NCI-H2081 (cell line): ENCODE results near the gene ANKMY1.

ENCODE experiments used
- DNase-seq, 2 experiments: peaks; one replicate each; lab custom pipeline; 2025; lab: John Stamatoyannopoulos, UW

The ANKMY1 gene

DNA sequence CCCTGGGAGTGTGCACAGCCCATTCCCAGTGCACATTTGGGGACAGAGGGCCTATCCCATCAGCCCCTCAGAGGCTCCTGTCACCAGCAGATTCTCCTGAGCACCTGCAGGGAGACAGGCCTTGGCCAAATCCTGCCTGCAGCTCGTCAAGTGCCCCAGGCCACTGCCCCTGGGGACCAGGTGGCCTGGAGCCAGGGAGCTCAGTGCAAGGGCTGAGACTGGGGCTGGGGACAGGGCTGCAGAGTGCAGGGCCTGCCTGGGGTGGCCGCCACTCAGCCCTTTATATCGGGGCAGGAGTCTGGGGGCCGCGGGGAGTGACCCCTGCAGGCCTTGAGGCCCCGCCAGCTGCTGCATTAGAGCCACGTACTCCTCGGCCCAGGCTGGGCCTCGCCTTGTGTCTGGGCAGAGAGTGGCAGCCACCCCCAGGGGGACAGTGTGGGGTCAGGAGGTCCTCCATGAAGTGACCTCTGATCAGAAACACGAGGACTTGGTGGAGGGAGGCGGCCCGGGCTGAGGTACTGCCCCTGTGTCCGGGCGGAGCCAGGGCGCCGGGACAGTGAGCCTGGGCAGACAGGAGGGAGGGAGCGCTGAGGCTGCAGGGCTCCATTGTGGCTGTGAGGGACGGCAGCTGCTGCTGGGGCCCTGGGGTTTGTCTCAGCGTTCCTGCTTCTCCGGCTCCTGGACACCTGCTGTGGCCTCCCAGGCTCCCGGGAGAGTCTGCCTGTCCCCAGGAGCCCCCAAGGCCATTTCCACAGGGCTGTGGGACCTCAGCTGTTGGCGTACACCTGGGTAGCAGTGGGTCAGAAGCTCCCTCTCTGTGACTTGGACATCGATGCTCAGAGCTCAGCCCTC, 98.2 kb downstream of the ANKMY1 start:
- DNase-seq = no peak

- DNase-seq = no peak
Measured at GRCh38 chr2:240458900-240459391, 98.8 kb downstream of the ANKMY1 start.

DNA sequence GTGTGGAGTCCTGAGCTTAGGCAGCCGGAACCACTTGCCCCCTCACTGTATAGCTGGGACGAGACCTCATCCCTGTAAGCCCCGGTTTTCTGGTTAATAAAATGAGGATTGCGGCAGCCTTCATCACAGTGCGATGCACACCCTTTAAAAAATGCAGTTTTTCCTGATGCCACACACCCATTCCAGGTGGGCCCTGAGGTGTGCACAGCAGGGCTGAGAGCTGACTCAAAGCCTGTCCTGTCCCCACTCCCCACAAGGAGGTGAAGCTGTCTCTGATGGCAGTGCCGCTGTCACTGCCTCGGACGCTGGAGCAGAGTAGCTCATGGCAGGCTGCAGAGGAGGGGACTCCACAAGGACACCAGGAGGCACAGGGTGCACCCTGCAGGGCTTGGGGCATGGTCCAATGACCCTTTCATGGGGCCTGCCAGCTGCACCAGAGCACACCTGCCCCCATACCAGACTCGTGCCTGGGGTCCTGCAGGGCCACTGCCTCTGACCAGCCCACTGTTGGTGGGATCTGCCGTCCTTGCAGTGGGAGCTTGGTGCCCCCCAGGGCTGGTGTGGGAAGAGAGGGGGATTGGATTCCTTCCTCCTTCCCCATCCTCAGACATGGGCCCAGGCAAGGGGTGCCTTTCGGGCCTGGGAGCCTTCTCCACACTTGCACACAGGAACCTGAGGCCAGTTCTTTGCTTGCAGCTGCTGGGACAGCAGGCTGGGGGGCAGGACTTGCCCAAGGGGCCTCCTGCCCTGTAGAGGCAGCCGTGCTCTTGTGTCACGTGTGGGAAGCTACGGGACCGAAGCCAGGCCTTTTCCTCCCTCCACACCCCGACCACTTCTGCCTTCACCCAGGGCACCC, 99.5 kb downstream of the ANKMY1 start:
- no peak for DNase-seq

GRCh38 chr2:240457223-240458043, 100.4 kb downstream of the ANKMY1 start:
- no peak for DNase-seq

- DNase-seq = no peak
Measured at GRCh38 chr2:240456447-240457222, 101.2 kb downstream of the ANKMY1 start.

GRCh38 chr2:240455647-240456446, 101.9 kb downstream of the ANKMY1 start:
- DNase-seq = no peak

DNA sequence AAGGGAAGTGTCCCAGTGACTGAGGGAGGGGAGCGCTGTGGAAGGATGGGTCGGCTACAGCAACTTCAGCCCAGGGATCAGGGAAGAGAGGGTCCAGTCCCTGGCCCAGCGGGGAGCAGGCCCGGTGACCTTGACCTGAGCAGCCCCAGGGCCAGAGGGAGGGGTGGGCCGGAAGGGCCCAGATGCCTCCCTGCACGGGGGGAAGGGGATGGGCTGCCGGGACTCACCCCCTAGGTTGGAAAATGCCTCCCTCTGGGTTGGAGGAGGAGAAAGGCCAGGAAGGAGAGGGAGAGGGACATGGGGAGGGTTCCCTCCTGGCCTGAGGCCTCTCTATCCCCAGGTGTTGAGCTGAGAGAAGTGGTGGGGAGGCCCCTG, 102.5 kb downstream of the ANKMY1 start:
- DNase-seq = no peak

GRCh38 chr2:240454106-240454901, 103.5 kb downstream of the ANKMY1 start:
- no peak for DNase-seq

DNA sequence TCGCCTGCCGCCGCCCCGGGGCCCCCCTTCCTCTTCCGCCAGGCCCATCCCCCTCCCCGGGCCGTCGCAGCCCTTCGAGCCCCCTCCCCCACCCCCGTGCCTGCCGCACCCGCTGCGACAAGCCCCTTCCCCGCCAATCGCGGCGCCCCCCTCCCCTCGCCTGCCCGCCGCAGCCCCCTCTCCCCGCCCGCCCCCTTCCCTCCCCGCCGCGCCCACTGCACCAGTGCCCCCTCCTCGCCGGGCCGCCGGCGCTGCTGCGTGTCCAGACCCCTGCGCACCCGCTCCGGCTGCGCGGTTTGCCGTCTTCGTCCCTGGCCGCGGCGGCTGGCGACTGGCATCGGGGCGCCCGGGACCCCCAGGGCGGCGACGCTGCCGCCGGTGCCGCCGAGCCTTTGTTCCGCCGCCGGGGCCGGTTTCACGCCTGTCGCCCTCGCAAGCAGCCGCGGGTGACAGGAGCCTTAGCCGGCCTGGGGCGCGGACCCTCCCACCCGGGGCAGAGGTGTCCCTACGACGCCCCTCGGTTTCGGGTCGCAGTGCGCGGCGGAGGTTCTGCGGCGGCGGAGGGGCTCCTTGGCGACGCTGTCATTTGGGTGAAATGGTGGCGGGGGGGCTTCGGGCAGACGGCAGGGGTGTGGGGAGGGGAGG, 104.2 kb downstream of the ANKMY1 start:
- DNase-seq = no peak

- peak; percentile 16 to 45 for DNase-seq
Measured at GRCh38 chr2:240452462-240453256, 105.1 kb downstream of the ANKMY1 start.

DNA sequence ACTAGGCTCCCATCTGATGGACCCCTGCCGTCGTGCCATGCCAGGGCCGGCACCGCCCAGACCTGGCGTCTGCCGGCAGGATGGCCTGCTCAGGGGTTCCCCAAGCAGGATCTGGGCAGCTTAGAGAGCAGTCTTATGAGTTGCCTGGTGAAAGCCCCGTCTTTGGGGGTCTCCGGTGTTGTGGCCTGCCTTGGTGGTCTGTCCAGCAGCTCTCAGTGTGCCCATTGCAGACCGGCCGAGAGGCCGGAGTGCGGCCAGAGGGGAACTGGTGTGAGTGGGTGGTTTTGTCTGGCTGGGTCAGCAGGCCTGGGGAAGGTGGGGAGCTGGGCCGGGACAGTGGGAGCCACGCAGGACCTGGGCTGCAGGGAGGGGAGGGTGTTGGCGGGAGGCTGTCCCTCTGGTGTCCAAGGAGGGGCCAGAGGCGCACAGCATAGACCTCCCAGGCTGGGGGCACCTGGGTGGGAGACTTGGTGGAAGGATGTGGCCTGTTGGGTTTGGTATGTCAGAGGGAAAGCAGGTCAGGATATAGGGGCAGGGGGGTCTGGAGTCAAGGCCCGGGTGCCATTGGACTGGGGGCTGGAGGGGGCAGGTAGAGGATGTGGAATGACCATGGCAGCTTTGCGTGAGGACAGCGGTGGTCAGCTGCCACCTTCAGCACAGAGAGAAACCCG, 105.9 kb downstream of the ANKMY1 start:
- DNase-seq = no peak

DNA sequence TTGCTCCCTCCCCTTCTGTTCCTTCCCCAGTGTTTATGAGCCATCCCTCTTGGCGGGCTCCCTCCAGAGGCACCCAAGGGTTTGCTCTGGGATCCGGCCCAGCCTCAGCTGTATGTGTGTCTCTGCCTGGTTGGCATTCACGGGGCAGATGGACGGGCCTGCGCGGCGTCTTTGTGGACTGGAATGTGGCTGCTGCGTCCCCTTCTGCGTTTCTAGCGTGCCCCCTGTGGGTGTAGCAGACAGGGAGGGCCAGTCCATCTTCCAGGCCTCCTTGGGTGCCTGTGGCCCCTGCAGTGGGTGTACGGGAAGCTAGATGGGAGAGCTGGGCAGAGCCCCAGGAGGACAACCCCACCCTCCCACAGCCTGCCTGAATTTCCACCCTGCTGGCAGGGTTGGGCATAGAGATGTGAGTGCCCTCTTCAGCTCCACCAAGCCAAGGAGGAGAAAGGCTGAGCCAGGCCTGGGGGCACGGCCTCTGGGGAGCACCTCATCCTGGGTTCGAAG, 106.6 kb downstream of the ANKMY1 start:
- DNase-seq = no peak

DNA sequence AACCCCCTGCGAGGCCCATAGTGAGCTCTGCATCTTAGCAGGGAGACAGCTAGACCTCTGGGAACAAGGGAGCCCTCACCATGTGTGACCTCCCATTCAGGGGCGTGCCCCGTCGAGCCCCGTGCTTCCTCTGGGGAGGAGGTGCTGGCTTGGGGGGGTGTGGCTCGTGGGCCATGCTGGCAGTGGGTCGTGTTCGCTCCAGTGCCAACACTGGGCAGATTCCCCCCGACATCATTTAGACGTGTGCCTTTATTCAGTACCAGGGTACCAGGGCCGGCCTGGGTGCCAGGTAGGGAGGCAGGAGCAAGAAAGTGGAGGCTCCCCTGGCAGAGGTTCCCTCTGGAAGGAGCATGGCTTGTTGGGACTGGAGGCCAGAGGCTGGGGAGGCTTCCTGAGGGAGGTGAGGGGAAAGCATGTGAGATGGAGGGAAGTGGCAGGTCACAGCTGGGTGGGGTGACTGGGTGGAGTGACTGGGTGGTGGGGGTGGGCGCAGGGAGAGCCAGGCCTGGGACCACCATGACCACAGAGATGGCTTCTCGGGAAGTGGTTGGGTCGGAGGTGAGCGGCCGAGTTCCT, 107.2 kb downstream of the ANKMY1 start:
- DNase-seq = no peak

DNA sequence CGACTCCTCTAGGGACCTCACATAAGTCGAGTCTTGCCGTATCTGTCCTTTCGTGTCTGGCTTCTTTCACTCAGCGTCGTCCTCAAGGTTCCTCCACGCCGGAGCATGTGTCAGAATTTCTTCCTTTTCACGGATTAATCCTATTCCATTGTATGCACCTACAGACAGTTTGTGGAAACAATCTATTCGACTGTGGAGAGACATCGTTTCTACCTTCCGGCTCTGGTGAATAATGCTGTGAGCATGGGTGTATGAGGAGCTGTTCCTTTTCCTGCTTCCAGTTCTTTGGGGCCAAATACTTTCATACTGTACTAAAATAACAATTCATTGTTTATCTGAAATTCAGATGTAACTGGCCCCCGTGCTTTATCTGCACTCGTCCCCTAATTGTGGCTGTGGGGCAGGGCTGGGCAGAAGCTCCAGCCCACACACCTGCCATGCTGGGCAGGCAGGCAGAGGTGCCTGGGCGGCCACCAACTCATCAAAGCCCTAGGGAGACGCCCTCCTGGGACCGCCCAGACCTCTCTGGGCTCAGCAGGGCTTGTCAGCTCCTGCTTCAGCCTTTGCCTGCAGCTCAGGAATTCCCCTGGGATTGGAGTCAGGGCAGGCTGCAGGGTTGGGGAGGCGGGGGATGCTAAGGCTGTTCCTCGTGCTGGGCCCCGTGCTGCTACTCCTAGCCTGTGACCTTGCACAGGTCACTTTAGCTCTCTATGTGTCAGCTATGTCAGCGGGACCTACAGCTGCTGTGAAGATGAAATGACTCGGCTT, 107.8 kb downstream of the ANKMY1 start:
- DNase-seq = no peak

DNA sequence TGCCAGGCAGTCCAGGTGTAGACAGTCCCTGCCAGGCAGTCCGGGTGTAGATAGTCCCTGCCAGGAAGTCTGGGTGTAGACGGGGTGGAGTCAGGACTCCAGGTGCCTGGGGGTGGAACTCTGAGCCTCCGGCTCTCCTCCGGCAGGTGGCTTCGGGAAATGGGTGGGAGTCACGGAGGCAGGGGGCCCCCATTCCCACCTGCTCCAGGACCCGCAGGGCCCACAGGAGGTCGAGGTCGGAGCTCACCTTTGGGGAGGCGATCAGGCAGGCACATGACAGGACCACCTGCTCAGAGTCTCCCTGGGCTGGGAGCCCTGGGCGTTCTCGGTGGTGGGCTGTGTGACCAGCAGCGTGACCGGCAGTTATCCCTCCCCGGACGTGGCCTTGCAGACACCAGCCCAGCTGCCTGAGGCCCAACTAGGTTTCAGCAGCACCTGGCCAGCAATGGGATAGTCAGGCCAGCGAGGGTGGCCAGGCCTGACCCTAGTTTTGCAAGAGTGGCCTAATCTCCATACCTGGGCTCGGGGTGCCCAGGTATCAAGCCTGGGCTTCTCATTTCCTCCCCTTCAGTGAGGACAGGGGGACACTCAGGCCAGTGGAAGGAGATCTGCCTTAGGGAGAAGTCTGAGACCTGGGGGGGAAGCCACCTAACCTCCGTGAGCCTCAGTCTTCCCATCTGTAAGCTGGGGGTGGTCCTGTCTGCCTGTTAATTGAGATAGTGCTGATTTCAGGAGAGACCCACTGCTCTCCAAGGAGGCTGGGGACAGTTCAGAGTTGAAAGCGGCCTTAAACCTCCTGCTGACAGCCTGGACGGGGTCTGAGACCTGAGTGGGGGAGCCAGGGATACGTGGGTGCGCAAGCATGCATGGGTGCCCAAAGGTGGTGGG, 109.2 kb downstream of the ANKMY1 start:
- no peak for DNase-seq
